ENCODE data around the gene TRIM44. TPM values are rescaled to one million over a fixed set of nuclear protein-coding genes. Genes with fewer than 3 reads are reported as not detected.
"Not testable (repeated sequence)": the region's sequence is repeated elsewhere in the genome, so short reads cannot be mapped to it uniquely, and the experiment has no call there.

The TRIM44 gene
- total RNA-seq, 4 donors from 2014 or later: 27.4 to 73.4 (median 53.7) TPM

DNA sequence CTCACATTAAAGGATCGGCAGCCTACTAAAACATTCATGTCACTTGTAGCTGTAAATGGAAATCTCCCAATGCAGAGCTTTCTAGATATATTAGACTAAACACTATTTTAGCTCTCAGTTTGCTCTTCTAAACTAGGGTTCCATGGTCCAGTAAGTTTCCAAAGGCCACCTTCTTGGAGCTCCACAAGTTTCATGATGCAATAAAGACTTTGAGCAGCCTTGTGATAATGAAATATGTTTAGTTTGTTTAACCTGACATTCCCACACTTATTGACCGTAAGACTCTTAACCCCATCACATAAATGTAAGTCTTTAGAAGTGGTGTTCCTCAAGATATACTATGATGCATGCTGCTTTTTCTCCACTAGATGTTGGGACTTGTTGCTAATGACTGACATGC lies 87.7 kb downstream of the TRIM44 start:
- Histone ChIP-seq H3K27me3 (no peaks in the 10 kb centered on the region), H3K36me3 (no peaks in the 10 kb centered on the region), H3K27ac (replicated peaks in 1 of 4) (no peak overlapping the region), H3K9me3 (no peaks in the 10 kb centered on the region), H3K4me3 (no peak overlapping the region), H3K4me1 (peaks cover 0 to 6% (median 0%) of the 10 kb centered on the region in 4 donors)
- no peak for DNase-seq (ENCODE audit: extremely low spot score)
- no peak for TF ChIP-seq POLR2AphosphoS5 (IDR thresholded peaks at IDR 0.05)
- TF ChIP-seq POLR2A (IDR thresholded peaks at IDR 0.05; ENCODE audit: low read depth): no peak
- TF ChIP-seq, protein P1, sequence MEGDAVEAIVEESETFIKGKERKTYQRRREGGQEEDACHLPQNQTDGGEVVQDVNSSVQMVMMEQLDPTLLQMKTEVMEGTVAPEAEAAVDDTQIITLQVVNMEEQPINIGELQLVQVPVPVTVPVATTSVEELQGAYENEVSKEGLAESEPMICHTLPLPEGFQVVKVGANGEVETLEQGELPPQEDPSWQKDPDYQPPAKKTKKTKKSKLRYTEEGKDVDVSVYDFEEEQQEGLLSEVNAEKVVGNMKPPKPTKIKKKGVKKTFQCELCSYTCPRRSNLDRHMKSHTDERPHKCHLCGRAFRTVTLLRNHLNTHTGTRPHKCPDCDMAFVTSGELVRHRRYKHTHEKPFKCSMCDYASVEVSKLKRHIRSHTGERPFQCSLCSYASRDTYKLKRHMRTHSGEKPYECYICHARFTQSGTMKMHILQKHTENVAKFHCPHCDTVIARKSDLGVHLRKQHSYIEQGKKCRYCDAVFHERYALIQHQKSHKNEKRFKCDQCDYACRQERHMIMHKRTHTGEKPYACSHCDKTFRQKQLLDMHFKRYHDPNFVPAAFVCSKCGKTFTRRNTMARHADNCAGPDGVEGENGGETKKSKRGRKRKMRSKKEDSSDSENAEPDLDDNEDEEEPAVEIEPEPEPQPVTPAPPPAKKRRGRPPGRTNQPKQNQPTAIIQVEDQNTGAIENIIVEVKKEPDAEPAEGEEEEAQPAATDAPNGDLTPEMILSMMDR (IDR thresholded peaks at IDR 0.05): no peak
- TF ChIP-seq EP300 (IDR thresholded peaks at IDR 0.05): no peak
- 98% methylated on average over 2 of the region's 2 CpGs for WGBS
- intact Hi-C loops (cut with DNase I): no loop called here

DNA sequence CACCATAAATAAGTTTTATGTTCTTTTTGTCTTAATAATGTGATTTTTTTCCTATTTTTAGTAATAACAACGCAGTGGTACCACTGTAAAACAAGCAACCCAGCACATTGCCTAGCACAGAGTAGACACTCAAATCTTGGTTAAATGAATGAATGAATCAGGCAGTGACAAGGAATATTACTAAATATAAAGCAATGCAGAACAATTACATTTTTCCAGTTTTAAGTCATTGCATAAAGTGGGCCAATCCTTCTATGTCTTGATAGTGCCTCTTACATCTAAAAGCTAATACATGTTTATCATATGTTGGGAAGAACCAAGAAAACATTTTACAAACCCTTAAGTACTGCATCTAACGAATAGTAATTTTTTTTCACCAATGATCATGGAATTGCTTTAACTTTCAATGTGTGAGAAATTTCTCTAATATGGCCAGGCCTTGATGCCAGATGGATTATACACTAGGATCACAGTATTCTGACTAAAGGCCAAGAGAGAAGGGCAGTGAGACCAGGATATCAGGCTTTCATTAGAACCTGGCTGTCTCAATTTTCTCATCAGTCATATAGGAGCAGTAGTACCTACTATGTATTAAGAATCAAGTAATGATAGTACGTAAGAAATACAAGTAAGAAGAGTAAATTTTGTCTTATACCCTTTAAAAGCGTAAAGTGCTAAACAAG lies 88.5 kb downstream of the TRIM44 start:
- WGBS: 94% methylated on average over 4 of the region's 4 CpGs
- no peak for DNase-seq (ENCODE audit: extremely low spot score)
- peaks cover 0 to 6% (median 0%) of the 10 kb centered on the region in 4 donors for H3K4me1 ChIP-seq
- H3K4me3 ChIP-seq: no peak overlapping the region
- no peaks in the 10 kb centered on the region for H3K9me3 ChIP-seq
- TF ChIP-seq EP300 (IDR thresholded peaks at IDR 0.05): no peak
- TF ChIP-seq POLR2A (IDR thresholded peaks at IDR 0.05; ENCODE audit: low read depth): no peak
- TF ChIP-seq, protein P1 (IDR thresholded peaks at IDR 0.05): no peak
- TF ChIP-seq POLR2AphosphoS5 (IDR thresholded peaks at IDR 0.05): no peak
- no peaks in the 10 kb centered on the region for H3K36me3 ChIP-seq
- no peaks in the 10 kb centered on the region for H3K27me3 ChIP-seq
- intact Hi-C loops (cut with DNase I): no loop called here
- H3K27ac ChIP-seq (replicated peaks in 1 of 4): no peak overlapping the region

DNA sequence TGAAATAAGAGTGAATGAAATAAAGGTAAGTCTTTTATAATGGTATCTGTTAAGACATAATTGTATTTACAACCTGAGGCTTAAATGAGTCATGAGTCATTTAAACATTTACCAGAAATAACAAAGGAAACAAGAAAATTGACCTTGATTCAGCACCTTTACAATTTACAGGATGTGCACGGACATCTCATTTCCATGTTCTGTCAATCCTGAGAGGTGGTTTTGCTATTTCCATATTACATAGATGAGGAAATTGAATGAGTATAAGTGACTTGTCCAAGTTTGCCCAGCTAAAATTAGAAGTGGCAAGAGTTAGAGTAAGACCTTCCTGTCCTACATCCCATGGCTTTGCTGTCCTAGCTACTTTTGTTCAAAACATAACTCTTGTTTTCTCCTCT lies 89.1 kb downstream of the TRIM44 start:
- H3K4me3 ChIP-seq: no peak overlapping the region
- H3K9me3 ChIP-seq: no peaks in the 10 kb centered on the region
- WGBS: 79% methylated on average over 1 of the region's 1 CpG
- DNase-seq (ENCODE audit: extremely low spot score): no peak
- no peak overlapping the region for H3K27ac ChIP-seq (replicated peaks in 1 of 4)
- H3K27me3 ChIP-seq: no peaks in the 10 kb centered on the region
- no peaks in the 10 kb centered on the region for H3K36me3 ChIP-seq
- intact Hi-C loops (cut with DNase I): no loop called here
- TF ChIP-seq POLR2A (IDR thresholded peaks at IDR 0.05; ENCODE audit: low read depth): no peak
- TF ChIP-seq EP300 (IDR thresholded peaks at IDR 0.05): no peak
- TF ChIP-seq POLR2AphosphoS5 (IDR thresholded peaks at IDR 0.05): no peak
- TF ChIP-seq, protein P1 (IDR thresholded peaks at IDR 0.05): no peak
- peaks cover 0 to 6% (median 0%) of the 10 kb centered on the region in 4 donors for H3K4me1 ChIP-seq

DNA sequence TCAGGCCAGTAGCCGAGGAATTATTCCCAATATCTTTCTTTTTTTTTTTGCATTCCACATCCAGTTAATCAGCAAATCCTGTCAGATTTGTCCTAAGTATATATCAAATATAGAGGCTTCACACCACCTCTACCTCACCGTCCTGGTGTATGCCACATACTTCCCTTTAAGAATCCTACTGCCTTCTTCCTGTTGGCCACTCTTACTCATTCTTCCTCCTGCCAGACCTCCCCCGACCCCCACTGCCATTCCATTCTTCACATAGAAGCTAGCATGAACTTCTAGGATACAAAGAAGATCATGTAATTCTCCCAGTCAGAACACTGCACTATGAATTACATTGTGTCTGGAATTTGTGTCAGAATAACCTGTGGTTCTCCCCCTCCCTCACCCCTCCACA lies 89.5 kb downstream of the TRIM44 start:
- H3K4me1 ChIP-seq: peaks cover 0 to 6% (median 0%) of the 10 kb centered on the region in 4 donors
- intact Hi-C loops (cut with DNase I): no loop called here
- H3K27me3 ChIP-seq: no peaks in the 10 kb centered on the region
- no peak overlapping the region for H3K27ac ChIP-seq (replicated peaks in 1 of 4)
- 81% methylated on average over 3 of the region's 3 CpGs for WGBS
- TF ChIP-seq, protein P1 (IDR thresholded peaks at IDR 0.05): no peak
- no peak for TF ChIP-seq POLR2A (IDR thresholded peaks at IDR 0.05; ENCODE audit: low read depth)
- no peak for TF ChIP-seq POLR2AphosphoS5 (IDR thresholded peaks at IDR 0.05)
- no peak for TF ChIP-seq EP300 (IDR thresholded peaks at IDR 0.05)
- no peak overlapping the region for H3K4me3 ChIP-seq
- no peaks in the 10 kb centered on the region for H3K9me3 ChIP-seq
- H3K36me3 ChIP-seq: no peaks in the 10 kb centered on the region
- DNase-seq (ENCODE audit: extremely low spot score): no peak

DNA sequence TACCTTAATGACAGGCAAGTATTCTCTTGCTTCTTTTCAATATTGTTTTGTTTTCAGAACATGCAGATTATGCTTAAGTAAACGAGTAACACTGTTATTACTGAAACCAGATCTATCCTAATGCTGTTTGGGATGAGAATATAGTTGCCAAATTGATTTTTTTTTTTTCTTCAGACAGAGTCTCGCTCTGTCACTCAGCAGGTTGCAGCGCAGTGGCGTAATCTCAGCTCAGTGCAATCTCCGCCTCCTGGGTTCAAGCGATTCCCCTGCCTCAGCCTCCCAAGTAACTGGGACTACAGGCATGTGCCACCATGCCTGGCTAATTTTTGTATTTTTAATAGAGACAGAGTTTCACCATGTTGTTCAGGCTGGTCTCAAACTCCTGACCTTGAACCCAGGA lies 91.0 kb downstream of the TRIM44 start:
- H3K27me3 ChIP-seq; intact Hi-C loops (cut with DNase I); H3K4me3 ChIP-seq; DNase-seq (ENCODE audit: extremely low spot score); H3K27ac ChIP-seq (replicated peaks in 1 of 4); H3K9me3 ChIP-seq; H3K4me1 ChIP-seq; H3K36me3 ChIP-seq: not testable (repeated sequence)
- WGBS: 95% methylated on average over 6 of the region's 6 CpGs

DNA sequence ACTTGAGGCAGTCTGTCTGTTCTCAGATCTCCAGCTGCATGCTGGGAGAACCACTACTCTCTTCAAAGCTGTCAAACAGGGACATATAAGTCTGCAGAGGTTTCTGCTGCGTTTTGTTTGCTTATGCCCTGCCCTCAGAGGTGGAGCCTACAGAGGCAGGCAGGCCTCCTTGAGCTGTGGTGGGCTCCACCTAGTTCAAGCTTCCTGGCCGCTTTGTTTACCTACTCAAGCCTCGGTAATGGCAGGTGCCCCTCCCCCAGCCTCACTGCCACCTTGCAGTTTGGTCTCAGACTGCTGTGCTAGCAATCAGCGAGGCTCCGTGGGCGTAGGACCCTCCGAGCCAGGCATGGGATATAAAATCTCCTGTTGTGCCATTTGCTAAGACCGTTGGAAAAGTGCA lies 97.4 kb downstream of the TRIM44 start:
- H3K36me3 ChIP-seq; H3K9me3 ChIP-seq; H3K27me3 ChIP-seq; H3K4me3 ChIP-seq; DNase-seq (ENCODE audit: extremely low spot score); intact Hi-C loops (cut with DNase I); H3K27ac ChIP-seq (replicated peaks in 1 of 4): not testable (repeated sequence)
- WGBS: 75% methylated on average over 8 of the region's 8 CpGs
- peaks cover 13 to 27% (median 23%) of the 10 kb centered on the region in 4 donors for H3K4me1 ChIP-seq
